GM19455 (cell line): ENCODE data around the gene PJA2.
"Not testable (repeated sequence)": the region's sequence is repeated elsewhere in the genome, so short reads cannot be mapped to it uniquely, and the experiment has no call there.

Source experiments
- ATAC-seq: cut with Tn5 transposase; IDR thresholded peaks from one replicate; pipeline ENCODE4 v1.9.1; 2021; ENCODE audit not compliant: unreplicated experiment

Gene PJA2, protein sequence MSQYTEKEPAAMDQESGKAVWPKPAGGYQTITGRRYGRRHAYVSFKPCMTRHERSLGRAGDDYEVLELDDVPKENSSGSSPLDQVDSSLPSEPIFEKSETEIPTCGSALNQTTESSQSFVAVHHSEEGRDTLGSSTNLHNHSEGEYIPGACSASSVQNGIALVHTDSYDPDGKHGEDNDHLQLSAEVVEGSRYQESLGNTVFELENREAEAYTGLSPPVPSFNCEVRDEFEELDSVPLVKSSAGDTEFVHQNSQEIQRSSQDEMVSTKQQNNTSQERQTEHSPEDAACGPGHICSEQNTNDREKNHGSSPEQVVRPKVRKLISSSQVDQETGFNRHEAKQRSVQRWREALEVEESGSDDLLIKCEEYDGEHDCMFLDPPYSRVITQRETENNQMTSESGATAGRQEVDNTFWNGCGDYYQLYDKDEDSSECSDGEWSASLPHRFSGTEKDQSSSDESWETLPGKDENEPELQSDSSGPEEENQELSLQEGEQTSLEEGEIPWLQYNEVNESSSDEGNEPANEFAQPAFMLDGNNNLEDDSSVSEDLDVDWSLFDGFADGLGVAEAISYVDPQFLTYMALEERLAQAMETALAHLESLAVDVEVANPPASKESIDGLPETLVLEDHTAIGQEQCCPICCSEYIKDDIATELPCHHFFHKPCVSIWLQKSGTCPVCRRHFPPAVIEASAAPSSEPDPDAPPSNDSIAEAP

DNA sequence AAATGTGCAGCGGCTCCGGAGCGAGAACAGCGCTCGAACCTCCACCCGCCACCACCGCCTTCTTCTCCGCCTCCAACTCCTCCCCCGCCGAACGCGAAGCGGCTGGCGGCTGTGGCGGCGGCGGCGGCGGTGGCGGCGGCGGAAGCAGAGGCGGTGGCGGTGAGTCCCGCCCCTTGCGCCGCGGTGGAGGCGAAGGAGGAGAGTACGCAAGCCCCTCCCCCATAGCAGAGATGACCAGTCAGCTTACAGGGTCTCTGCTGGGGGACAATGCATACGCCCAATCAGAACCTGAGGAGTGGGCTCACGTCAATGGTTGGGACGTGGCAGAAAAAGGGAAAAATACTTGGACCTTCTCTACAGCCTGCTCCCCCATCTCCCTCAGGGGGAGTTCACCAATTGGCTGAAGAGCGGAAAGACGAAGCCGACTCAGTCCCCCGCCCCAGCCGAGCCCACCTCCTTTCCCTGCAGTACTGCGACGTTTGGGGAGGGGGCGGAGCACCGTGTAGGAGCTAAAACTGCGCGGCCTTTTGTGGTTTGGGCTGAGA, at the start of gene PJA2:
Gene PJA2 (minus strand): TSS at position 131 of the 545 bp plus-strand sequence. CDS start 26,541 bp downstream, outside the sequence.
- ATAC-seq, result peak; percentile 78

DNA sequence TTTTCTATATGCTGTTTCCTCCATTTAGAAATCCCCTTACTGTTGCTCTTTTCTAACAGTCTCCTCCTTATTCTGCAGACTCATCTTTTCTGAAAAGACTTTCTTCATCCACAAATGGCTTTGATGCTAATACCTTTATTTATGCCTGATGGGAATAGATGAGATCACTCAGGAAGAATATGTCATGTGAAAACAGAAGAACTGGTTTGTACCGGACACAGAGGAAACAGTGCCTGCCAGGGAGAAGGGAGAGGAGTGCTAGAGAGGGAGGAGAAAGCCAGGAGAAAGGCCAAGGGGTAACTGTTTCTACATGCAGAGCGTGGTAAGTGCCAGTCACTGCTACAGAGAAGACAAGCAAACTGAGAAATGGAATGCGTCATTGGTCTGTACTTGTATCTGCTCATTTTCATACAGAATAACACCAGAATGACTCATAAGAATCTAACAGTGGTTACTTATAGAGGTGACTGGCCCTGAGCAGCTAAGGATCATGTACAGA, 45.9 kb upstream of the PJA2 start:
- ATAC-seq, result peak; percentile 100

DNA sequence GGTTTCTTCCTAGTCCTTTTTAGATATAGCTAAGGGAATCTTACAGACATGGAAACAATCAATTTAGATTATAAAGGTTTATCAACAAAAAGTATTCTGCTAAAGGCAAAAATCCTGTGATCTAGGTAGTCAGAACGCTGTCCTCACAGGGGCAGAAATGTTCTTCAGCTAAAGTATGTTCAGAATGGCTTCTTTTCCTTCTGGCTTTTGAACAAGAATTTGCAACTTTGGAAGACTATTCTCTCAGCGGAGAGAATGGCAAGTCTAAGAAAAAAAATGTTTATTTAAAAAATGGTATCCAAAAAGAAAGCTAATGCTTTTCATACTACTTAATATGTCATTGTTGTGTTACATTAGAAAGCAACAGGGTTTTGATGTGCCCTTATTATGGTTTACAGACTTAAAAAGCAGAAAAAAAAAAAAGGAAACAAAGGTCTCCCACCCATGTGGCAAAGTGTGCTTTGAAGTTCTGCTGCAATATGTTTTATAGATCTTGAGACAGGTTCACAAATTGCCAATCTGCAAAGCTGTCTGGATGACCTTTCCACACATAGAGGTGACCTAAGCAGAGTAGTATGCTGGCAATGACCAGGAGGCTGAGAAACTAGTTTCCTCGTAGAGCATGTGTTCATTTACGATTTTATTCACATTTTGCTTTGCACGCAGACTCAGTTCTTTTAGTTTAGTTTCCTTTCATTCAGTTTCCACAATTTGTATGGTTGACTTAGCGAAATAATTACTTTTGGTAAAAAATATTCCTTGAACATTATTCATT, 45.1 kb upstream of the PJA2 start:
- ATAC-seq, result no peak

DNA sequence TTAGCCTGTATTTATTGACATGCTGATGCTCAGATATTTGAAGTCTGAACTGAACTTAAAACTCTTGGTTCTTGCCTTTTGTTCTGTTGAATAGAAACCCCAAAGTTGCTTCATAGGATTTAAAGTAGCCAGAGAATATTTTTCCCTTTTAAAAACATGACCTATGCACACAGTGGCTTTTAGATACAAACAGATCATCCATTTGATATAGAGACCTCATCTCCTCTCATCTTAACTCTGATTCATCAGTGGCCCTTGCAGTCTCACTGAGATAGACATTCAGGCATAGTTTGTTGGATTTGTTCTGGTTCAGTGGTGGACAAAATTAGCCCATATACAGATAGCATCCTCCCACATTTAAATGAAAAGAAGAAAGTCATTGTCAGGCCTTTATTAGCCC, 43.5 kb upstream of the PJA2 start:
- no peak for ATAC-seq

DNA sequence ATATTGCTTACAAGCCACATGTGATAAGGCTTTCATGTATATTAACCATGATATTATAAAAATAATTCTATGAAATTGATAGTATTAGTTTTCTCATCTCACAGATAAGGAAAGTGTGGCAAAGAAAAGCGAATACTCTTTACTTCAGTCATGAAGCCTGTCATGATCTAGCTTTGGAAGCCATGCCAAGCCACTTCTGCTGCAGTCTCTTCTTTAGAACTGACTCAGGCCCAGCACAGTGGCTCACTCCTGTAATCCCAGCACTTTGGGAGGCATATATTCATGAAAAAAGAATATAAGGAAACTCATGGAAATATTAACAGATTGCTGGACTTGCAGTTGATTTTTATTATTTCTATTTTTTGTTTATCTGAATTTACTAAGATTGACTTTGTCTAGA, 42.9 kb upstream of the PJA2 start:
- ATAC-seq, result no peak

DNA sequence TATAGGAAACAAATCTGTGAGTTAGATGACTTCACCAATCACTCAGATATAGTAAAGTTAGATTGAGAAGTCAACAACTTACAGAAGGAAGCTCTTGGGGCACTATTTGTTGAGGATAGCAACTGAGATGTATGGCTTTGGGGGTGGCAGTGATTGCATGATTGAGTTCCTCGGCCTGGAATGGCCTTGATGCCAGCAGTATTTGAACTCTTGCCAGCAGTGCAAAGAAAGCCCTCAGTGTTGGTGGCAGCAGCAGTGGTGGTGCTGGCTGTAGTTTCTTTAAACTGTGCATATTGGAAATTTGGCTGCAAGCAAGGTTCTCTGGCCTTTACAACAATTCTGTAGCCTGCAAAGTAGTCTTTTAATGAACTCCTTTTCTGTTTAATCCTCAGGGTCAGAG, 41.4 kb upstream of the PJA2 start:
- ATAC-seq, result no peak

DNA sequence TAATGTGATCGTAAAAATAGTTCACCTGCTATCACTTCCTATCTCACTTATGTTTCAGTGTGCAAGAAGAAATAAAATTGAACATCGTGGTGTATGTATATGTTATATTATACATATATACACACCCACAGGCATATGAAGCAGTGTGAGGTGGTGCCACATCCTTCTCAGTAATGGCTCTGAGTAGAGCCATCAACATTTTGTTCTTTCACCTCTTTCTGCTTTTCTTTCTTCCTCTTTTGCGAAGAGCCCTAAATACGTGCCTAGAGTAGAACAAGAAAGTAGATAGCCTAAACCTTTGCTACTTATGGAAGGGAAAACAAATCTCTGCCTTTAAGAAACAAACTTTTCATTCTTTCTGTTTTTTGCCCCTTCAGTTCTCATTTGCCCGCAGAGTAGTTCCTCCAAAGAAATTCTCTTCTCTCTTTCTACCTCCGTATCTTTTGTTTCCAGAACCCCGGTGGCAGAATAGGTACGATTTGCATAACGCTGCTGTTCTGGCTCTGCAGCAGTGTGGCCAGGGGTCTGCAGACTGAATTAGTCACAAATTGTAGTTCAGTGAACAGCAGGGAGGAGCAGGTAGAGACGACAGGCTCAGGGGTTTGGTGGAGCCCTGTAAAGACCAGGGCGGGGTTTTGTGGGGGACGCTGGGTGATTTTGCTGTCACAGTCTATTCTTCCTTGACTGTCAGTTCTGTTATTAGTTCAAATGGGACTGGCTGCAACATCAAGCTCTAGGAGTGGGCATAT, 40.5 kb upstream of the PJA2 start:
- peak; percentile 76 for ATAC-seq

DNA sequence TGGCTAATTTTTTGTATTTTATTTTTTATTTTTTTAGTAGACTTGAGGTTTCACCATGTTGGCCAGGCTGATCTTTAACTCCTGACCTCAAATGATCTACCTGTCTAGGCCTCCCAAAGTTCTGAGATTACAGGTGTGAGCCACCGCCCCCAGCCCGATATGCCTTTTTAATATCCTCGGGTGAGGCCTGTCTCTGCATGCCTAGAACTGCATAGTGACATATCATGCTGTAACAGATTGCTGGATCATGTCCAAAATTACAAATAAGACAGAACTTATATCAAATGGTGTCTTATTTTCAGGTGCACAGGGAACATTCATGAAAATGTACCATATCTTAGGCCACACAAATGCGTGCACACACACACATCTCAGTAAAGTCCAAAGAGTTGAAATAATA, 39.1 kb upstream of the PJA2 start:
- ATAC-seq, result no peak

DNA sequence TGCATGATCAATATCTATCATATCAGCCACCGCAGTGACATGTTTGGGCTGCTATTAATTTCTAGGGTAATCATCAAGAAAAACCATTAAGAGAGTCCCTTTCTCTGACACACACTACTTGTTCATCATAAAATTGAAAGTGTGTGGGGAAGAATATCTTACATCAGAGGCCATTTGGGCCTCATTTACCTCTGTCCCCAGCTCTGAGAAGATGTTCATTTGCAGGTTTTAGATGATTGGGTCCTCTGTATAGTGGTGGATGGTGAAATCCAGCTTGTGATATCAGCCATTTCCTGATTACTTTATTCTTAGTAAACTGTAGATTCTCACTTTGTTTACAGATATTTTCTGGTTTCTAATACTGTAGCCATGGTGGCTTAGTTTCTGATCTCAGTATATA, 29.8 kb upstream of the PJA2 start:
- no peak for ATAC-seq

DNA sequence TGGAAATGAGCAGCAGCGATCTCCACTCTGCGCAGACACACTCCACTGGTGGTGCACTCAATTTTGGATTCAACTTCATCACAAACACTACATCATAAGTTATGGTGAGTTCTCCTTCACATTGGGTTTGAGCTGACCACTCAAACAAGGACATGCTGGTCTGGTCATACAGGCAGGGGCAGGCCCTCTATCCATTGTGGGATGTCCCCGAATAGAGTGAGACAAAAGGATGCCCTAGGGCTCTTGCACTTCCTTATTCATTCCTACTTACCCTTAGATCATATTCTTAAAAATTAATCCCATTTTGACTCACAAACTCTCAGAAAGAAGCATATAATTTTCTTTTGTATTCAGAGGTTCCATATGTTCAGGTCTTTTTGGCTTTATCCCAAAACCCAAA, 16.3 kb upstream of the PJA2 start:
- ATAC-seq, result no peak

DNA sequence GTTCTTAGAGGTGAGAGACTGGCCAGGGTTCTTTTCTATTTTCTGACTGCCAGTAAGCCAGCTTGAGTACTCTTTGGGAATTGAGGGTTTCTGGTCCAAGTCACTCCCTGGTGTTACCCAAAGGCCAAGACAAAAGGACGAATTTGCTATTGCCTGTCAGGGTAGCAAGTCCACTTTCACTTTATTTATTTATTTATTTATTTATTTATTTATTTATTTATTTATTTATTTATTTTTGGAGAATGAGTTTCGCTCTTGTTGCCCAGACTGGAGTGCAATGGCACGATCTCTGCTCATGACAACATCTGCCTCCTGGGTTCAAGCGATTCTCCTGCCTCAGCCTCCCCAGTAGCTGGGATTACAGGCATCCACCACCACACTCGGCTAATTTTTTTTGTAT, 15.7 kb upstream of the PJA2 start:
- not testable (repeated sequence) for ATAC-seq

DNA sequence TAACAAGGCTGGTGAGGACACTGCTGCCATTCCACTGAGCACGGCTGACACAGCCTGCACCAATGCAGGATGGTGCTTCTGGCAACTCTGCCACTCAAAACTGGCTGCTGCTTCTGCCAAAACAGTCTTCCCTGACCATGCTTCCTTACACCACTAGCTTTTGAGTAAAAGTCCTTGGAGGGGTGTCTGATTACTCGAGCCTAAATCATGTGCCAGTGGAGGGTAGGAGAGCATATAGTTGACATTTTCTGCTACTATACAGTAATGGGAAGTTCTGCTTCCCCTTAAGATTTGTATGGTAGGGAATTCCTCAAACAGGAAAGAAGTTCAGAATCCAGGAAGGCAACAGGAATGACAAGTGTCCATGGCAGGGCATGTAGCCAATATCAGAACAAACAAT, 12.2 kb upstream of the PJA2 start:
- ATAC-seq, result no peak

DNA sequence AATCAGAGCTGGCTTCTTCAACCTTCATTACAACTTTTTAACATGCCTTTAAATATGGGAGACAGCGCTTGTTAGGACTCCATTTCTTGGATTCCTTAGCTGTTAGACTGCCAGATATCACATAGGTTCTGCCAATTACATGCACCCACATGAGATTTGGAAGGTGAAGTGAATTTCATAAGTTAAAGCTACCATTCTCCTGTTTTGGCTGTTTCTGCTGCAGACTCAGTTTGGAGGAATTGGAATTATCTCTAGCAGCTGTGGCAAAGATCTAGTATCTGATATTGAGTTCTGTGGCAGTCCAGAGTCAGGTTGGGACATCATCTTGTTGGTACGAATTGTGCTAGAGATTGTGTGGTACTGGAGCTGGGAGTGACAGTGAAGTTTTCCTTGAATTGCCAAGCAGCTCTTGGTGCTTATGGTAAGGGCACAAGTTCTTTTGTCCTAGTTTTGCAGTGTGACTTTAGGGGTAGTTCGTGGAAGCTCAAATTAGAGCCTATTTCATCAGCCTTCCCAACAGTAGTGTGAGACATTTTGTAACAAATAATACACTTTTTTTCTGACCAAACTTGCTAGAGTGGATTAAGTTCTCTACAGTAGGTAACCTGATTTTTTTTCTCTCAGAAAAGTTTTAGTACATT, 9.1 kb upstream of the PJA2 start:
- ATAC-seq, result no peak

DNA sequence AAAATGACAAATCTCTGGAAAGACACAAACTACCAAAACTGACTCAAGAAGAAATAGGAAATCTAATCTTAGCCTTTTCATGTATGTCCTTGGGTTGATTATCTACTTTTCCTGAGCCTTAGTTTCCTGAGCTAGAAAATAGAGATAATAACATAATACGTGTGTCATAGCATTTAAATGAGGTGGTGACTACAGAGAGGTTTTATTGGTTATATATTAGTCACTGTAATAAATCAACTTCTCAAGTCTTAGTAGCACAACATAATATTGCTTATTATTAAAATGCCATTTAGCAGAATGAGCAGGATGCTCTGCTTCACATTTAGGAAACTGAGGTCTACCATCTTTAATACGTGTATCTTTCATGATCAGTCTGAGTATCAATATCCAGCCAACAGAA, 7.1 kb upstream of the PJA2 start:
- no peak for ATAC-seq

DNA sequence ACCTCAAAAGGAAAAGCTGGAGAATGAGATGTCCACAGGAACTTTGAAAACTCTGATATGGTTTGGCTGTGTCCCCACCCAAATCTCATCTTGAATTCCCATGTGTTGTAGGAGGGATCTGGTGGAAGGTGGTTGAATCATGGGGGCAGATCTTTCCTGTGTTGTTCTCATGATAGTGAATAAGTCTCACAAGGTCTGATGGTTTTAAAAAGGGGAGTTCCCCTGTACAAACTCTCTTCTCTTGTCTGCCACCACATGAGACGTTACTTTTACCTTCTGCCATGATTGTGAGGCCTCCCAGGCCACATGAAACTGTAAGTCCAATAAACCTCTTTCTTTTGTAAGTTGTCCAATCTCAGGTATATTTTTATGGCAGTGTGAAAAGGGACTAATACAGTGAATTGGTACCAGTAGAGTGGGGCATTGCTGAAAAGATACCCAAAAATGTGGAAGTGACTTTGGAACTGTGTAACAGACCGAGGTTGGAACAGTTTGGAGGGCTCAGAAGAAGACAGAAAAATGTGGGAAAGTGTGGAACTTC, 4.2 kb upstream of the PJA2 start:
- not testable (repeated sequence) for ATAC-seq

DNA sequence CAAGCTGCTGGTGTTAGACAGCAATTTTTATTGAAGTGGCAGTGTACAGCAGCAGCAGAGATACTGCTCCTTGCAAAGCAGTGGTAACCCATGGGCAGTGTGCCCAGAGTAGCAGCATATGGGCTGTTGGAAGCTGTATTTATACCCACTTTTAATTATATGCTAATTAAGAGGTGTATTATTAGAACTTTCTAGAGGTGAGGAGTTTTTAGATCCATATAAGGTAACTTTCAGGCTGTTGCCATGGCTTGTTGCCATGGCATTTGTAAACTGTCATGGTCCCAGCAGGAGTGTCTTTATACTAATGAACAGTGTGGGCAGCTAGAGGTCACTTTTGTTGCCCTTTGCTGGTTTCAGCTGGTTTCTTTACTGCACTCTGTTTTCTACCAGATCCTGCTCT, 3.7 kb upstream of the PJA2 start:
- no peak for ATAC-seq

DNA sequence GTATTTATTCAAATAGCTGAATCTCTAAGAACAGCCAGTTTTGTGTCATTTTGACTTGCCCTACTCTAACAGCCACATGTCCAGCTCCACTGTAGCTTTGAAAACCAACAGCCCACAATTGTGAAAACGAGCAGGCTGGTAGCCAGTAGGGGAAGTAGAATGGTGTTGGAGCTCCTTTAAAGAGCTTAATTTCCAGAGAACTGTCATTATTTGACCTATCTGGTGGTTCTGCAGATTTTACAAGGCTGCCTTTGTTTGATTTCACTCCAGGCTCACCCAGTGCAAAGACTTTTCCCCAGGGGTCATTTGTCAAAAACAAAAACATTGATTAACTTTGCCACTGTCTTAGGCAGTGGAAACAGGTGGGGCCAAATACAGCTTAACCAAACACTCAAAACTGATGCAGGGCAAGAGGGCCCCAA, 3.2 kb upstream of the PJA2 start:
- no peak for ATAC-seq

DNA sequence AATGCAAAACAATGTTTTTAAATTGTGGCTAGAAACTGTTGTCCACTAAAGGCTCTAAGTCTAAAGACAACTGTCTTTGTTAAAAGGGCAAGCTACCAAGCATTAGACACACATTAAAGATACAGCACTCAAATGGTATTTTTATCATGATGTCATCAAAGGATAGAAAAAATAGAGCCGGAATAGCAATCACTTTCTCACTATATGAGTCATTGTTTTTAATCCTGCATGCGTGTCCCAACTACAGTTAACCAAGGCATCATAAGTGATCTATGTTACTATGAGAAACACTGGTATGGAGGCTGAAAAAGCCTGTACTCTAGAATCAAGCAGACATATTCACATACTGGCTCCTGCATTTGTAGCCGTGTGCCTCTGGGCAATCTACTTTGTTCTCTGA, 1.9 kb upstream of the PJA2 start:
- no peak for ATAC-seq

DNA sequence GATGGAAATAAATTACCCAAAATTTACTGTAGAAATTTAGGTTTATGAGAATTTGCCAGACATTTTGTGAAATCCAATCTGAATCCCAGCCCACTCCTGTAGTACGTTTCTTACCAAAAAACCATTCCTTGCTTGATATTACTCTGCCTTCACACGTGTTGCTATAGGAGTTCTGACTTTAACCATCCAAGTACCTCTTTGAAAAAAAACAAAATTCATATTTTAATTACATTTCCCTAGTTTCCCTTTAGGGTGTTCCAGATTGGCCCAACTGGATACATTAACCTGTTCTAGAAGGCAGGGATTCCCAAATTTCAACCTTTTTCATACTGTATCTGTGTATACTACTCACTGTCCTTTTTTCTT, 1.4 kb upstream of the PJA2 start:
- ATAC-seq, result no peak
